Cardiac septum (tissue), 1 donor: ENCODE data around the gene OSBPL3. TPM values are rescaled to one million over a fixed set of nuclear protein-coding genes. Genes with fewer than 3 reads are reported as not detected.
"Not testable (repeated sequence)": the region's sequence is repeated elsewhere in the genome, so short reads cannot be mapped to it uniquely, and the experiment has no call there.

ENCODE experiments used
- DNase-seq: peaks from one replicate; pipeline ENCODE4 v3.0.0-alpha.2; 2020; ENCODE audit warnings: low spot score
- intact Hi-C: fragments of 100-400 bp; cut with DNase I; formaldehyde crosslinking; loops from one replicate; pipeline ENCODE4 v1.14.0; 2022
- total RNA-seq: library from RNA; stranded (reverse); fragmentation: NEBNext Ultra II Directional; extraction: Animal tissue kit (Norgen Biotek cat#: 25700); gene quantifications from one replicate; pipeline ENCODE4 v1.2.1, GENCODE V29; 2021
- donor health status: DM: no; HTN: no; CAD: no.

OSBPL3 gene
- total RNA-seq, 1 donor from 2014 or later: 2.4 TPM

DNA sequence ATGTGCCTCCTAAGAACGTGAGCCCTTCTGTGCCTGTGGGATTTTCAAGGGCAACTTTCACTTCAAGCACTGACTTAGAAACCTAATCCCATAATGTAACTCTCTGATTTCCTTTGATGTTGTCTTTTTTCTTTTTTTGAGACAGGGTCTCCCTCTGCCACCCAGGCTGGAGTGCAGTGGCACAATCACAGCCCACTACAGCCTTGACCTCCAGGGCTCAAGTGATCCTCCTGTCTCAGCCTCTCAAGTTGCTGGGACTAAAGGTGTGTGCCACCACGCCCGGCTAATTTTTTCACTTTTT is 158.3 kb downstream of the OSBPL3 start:
- no peak for DNase-seq
- intact Hi-C loops: loop anchor here (2.0 kb wide), 2 partner anchors 157 to 249 kb away; no protein-coding TSS in a partner anchor

DNA sequence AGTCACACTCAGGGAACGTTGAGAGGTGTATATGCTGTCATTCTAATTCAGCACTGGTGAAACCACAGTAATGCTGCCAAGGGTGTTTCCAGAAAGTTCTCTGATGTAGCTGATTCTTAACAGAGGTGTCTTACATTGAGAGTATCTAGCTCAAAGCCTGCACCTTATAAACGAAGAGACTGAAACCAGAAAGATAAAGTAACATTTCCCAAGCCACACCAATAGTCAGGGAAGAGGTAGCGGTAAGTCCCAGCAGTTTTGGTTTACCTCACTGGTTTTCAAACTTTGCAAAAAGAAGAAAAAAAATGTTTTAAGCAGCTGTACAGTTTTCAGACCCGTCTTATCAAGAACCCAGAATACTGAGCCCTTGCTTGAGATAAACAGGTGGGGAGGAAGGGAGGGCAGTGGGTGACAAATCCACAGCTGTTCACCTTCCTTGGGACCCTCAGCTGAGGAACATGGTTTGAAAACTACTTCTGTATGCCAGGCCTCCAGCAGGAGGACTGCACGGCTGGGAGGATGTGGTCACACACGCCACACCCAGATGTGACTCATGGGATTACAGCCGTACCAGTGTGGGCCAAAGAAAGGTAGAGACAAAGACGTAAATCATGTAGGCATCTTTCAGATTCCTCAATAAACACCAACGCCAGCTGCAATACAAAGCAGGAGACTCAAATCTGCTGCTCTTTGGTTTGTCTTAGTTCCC is 158.8 kb downstream of the OSBPL3 start:
- intact Hi-C loops: loop anchor here (2.0 kb wide), 2 partner anchors 158 to 250 kb away; no protein-coding TSS in a partner anchor
- peak; percentile 80 for DNase-seq

GRCh38 chr7:24820730-24821044 is 159.3 kb downstream of the OSBPL3 start:
- no peak for DNase-seq
- intact Hi-C loops: loop anchor here (2.0 kb wide), 2 partner anchors 158 to 250 kb away; no protein-coding TSS in a partner anchor

GRCh38 chr7:24819916-24820689 is 159.9 kb downstream of the OSBPL3 start:
- intact Hi-C loops: loop anchor here (2.0 kb wide), 2 partner anchors 159 to 251 kb away; no protein-coding TSS in a partner anchor
- no peak for DNase-seq

- DNase-seq: no peak
- intact Hi-C loops: no loop called here
Observed at GRCh38 chr7:24817339-24817738, 162.6 kb downstream of the OSBPL3 start.

GRCh38 chr7:24816868-24817267 is 163.1 kb downstream of the OSBPL3 start:
- intact Hi-C loops: no loop called here
- no peak for DNase-seq

- DNase-seq: no peak
- intact Hi-C loops: loop anchor here (2.0 to 5.0 kb wide), 2 partner anchors 258 to 280 kb away; no protein-coding TSS in a partner anchor
Observed at GRCh38 chr7:24812305-24812945, 167.6 kb downstream of the OSBPL3 start.

- no peak for DNase-seq
- intact Hi-C loops: no loop called here
Observed at GRCh38 chr7:24808518-24808917, 171.5 kb downstream of the OSBPL3 start.

DNA sequence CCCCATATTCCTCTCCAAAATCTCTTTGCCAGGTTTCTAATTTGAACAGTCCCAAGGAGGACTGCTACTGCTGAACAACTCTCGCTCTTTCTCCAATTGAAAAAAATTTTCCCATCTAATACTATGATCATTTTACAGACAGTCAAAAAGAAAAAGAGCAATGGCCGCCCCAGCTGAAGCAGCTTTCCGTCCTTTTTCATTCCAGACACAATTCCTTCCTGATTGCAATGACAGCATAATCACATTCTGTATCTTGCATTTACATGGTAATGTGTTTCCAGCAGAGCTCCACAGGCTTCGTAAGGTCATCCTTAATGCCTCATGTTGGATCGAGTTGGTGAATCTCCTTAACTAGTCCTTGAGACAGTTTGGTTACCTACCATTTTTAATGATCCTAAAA is 177.7 kb downstream of the OSBPL3 start:
- intact Hi-C loops: no loop called here

GRCh38 chr7:24801883-24802282 is 178.1 kb downstream of the OSBPL3 start:
- intact Hi-C loops: no loop called here
- DNase-seq: no peak

More for the DNA sequence above, 177.7 kb downstream of the OSBPL3 start:
- DNase-seq: no peak

GRCh38 chr7:24800667-24801066 is 179.3 kb downstream of the OSBPL3 start:
- DNase-seq: no peak
- intact Hi-C loops: no loop called here

GRCh38 chr7:24800073-24800472 is 179.9 kb downstream of the OSBPL3 start:
- intact Hi-C loops: no loop called here

GRCh38 chr7:24799506-24799905 is 180.5 kb downstream of the OSBPL3 start:
- DNase-seq: no peak
- intact Hi-C loops: no loop called here

More at GRCh38 chr7:24800073-24800472, 179.9 kb downstream of the OSBPL3 start:
- no peak for DNase-seq

DNA sequence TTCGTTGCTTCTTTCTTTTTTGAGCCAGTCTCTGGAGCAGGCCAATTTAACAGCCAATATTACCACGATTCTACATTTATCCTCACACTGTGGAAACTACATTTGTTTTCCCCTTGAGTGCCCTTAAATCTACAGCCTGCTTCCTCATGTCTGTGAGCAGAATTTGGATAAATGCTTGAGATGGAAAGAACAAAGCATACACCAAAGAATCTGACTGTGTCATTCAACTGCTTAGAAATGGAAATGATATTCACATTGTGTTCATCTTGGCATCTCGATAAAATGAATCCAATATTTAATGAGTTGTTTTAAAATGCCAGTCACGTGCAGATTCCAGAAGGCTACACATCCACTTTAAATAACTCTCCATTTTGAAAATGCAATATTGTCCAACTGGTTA is 181.7 kb downstream of the OSBPL3 start:
- intact Hi-C loops: no loop called here

DNA sequence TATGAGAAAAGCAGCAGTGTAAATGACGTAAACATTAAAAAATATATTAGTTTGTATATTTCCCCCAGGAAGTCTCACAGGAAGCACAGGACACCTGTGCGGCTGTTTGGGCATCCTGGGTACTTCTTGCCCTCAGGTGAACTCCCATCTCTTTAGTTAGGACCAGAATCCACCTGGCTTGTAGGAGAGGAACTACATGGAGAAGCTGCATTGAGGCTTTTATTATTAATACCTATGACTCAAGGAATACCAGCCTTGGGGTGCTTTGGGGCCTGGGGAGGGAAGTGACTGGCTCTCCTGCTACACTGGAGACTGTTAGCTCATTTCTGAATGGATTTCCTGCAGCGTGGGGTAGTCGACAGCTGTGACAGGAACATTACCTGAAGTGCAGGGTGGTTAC is 182.7 kb downstream of the OSBPL3 start:
- no peak for DNase-seq
- intact Hi-C loops: no loop called here

More for the DNA sequence above, 181.7 kb downstream of the OSBPL3 start:
- DNase-seq: no peak

GRCh38 chr7:24795407-24795767 is 184.6 kb downstream of the OSBPL3 start:
- no peak for DNase-seq

GRCh38 chr7:24794751-24795406 is 185.1 kb downstream of the OSBPL3 start:
- DNase-seq, intact Hi-C loops: not testable (repeated sequence)

More at GRCh38 chr7:24795407-24795767, 184.6 kb downstream of the OSBPL3 start:
- intact Hi-C loops: no loop called here

GRCh38 chr7:24793982-24794648 is 185.9 kb downstream of the OSBPL3 start:
- intact Hi-C loops: no loop called here
- DNase-seq: no peak

- no peak for DNase-seq
- intact Hi-C loops: no loop called here
Observed at GRCh38 chr7:24788961-24789576, 190.9 kb downstream of the OSBPL3 start.
